Measurements from ENCODE around the gene BLZF1. TPM values are rescaled to one million over a fixed set of nuclear protein-coding genes. Genes with fewer than 3 reads are reported as not detected.
"Not testable (repeated sequence)": the region's sequence is repeated elsewhere in the genome, so short reads cannot be mapped to it uniquely, and the experiment has no call there.

Gene BLZF1
- 47.4 and 49.4 TPM in 2 replicates for total RNA-seq (2014; rRNA removed; shearing (Covaris generic))

- peak; percentile 99 for DNase-seq (ENCODE audit: low read depth)
Observed at GRCh38 chr1:169367686-169368405, at the start of gene BLZF1, which contains the start of gene NME7. Gene BLZF1, plus strand, starts transcription at chr1:169368195. Its CDS starts 1,328 bp downstream, at chr1:169369523. Gene NME7, minus strand, starts transcription at chr1:169367797. Its CDS starts 87 bp downstream, at chr1:169367710.

GRCh38 chr1:169318536-169319244 lies 49.3 kb upstream of the BLZF1 start:
- DNase-seq (ENCODE audit: low read depth), result no peak

- peak; percentile 19 for DNase-seq (ENCODE audit: low read depth)
Observed at GRCh38 chr1:169321539-169321938, 46.5 kb upstream of the BLZF1 start.

- no peak for DNase-seq (ENCODE audit: low read depth)
Observed at GRCh38 chr1:169322138-169322537, 45.9 kb upstream of the BLZF1 start.

- DNase-seq (ENCODE audit: low read depth), result no peak
Observed at GRCh38 chr1:169325117-169325516, 42.9 kb upstream of the BLZF1 start.

- no peak for DNase-seq (ENCODE audit: low read depth)
Observed at GRCh38 chr1:169326261-169326955, 41.6 kb upstream of the BLZF1 start.

GRCh38 chr1:169326956-169327268 lies 41.1 kb upstream of the BLZF1 start:
- DNase-seq (ENCODE audit: low read depth), result peak; percentile 19

GRCh38 chr1:169327875-169328274 lies 40.1 kb upstream of the BLZF1 start:
- no peak for DNase-seq (ENCODE audit: low read depth)

GRCh38 chr1:169329383-169329782 lies 38.6 kb upstream of the BLZF1 start:
- no peak for DNase-seq (ENCODE audit: low read depth)

GRCh38 chr1:169330927-169331326 lies 37.1 kb upstream of the BLZF1 start:
- no peak for DNase-seq (ENCODE audit: low read depth)

GRCh38 chr1:169334727-169335126 lies 33.3 kb upstream of the BLZF1 start:
- not testable (repeated sequence) for DNase-seq (ENCODE audit: low read depth)

GRCh38 chr1:169336947-169337715 lies 30.9 kb upstream of the BLZF1 start:
- DNase-seq (ENCODE audit: low read depth), result not testable (repeated sequence)

GRCh38 chr1:169338617-169339016 lies 29.4 kb upstream of the BLZF1 start:
- DNase-seq (ENCODE audit: low read depth), result no peak

- no peak for DNase-seq (ENCODE audit: low read depth)
Observed at GRCh38 chr1:169339773-169340172, 28.2 kb upstream of the BLZF1 start.

- no peak for DNase-seq (ENCODE audit: low read depth)
Observed at GRCh38 chr1:169340882-169341281, 27.1 kb upstream of the BLZF1 start.

- not testable (repeated sequence) for DNase-seq (ENCODE audit: low read depth)
Observed at GRCh38 chr1:169342096-169342495, 25.9 kb upstream of the BLZF1 start.

GRCh38 chr1:169345511-169345910 lies 22.5 kb upstream of the BLZF1 start:
- no peak for DNase-seq (ENCODE audit: low read depth)

- DNase-seq (ENCODE audit: low read depth), result no peak
Observed at GRCh38 chr1:169346036-169346589, 21.9 kb upstream of the BLZF1 start.

- DNase-seq (ENCODE audit: low read depth), result no peak
Observed at GRCh38 chr1:169347688-169348382, 20.2 kb upstream of the BLZF1 start.

GRCh38 chr1:169348383-169349036 lies 19.5 kb upstream of the BLZF1 start:
- DNase-seq (ENCODE audit: low read depth), result peak; percentile 52
